Effector memory CD8-positive, alpha-beta T cell (primary cell): ENCODE results near the gene CROCC2.

Experiments
- ATAC-seq: fragments of 150-1000 bp; cut with Tn5 transposase; replicated peaks from 2 replicates; pipeline ENCODE4 v1.10.0; 2021; ENCODE audit warnings: mild to moderate bottlenecking, moderate library complexity
- DNase-seq, 3 experiments: peaks; one replicate each; pipeline ENCODE4 v3.0.0; 2021
- H3K27ac Mint-ChIP-seq, 2 donors: one replicate each; pipeline ENCODE4 v1.8.0; 2022; ENCODE audit warnings: mild to moderate bottlenecking in 2 of 2, mixed read lengths in 2 of 2, moderate library complexity in 2 of 2
- H3K27me3 Mint-ChIP-seq, 2 donors: one replicate each; pipeline ENCODE4 v1.8.0; 2022; ENCODE audit warnings: mixed read lengths in 2 of 2
- H3K36me3 Mint-ChIP-seq: one replicate; pipeline ENCODE4 v1.8.0; 2022; ENCODE audit warnings: mild to moderate bottlenecking, moderate library complexity, mixed read lengths; ENCODE audit not compliant: insufficient read depth
- H3K4me1 Mint-ChIP-seq, 2 donors: one replicate each; pipeline ENCODE4 v1.8.0; 2022; ENCODE audit warnings: low read depth in 2 of 2, mixed read lengths in 2 of 2
- H3K4me3 Mint-ChIP-seq, 2 donors: one replicate each; pipeline ENCODE4 v1.8.0; 2022; ENCODE audit warnings: mild to moderate bottlenecking in 2 of 2, mixed read lengths in 2 of 2, moderate library complexity in 2 of 2
- H3K9me3 Mint-ChIP-seq, 2 donors: one replicate each; pipeline ENCODE4 v1.8.0; 2022; ENCODE audit warnings: mixed read lengths in 2 of 2

Gene CROCC2

GRCh38 chr2:240932001-240932723 lies 26.0 kb downstream of the CROCC2 start:
- no peak for ATAC-seq
- DNase-seq = no peak
- Mint-ChIP-seq H3K4me3 (no peak overlapping the region), H3K4me1 (no peaks in the 10 kb centered on the region), H3K27me3 (peaks cover 34 to 45% of the 10 kb centered on the region in 2 donors), H3K9me3 (no peaks in the 10 kb centered on the region), H3K27ac (no peak overlapping the region), H3K36me3 (no peaks in the 10 kb centered on the region)

- Mint-ChIP-seq H3K27ac (no peak overlapping the region), H3K4me1 (no peaks in the 10 kb centered on the region), H3K27me3 (peaks cover 33 to 45% of the 10 kb centered on the region in 2 donors), H3K9me3 (no peaks in the 10 kb centered on the region), H3K4me3 (no peak overlapping the region), H3K36me3 (no peaks in the 10 kb centered on the region)
- DNase-seq = no peak
- no peak for ATAC-seq
Observed at GRCh38 chr2:240932724-240933047, 26.6 kb downstream of the CROCC2 start.

GRCh38 chr2:240933048-240933965 lies 27.2 kb downstream of the CROCC2 start:
- Mint-ChIP-seq H3K4me3 (no peak overlapping the region), H3K27me3 (peaks cover 35 to 47% of the 10 kb centered on the region in 2 donors), H3K9me3 (no peaks in the 10 kb centered on the region), H3K36me3 (no peaks in the 10 kb centered on the region), H3K4me1 (no peaks in the 10 kb centered on the region), H3K27ac (no peak overlapping the region)
- ATAC-seq (no peak), DNase-seq (no peak)

- Mint-ChIP-seq H3K4me3 (no peak overlapping the region), H3K36me3 (no peaks in the 10 kb centered on the region), H3K4me1 (no peaks in the 10 kb centered on the region), H3K27ac (no peak overlapping the region), H3K27me3 (peaks cover 26 to 39% of the 10 kb centered on the region in 2 donors), H3K9me3 (no peaks in the 10 kb centered on the region)
- ATAC-seq (no peak), DNase-seq (no peak)
Observed at GRCh38 chr2:240933966-240934700, 28.0 kb downstream of the CROCC2 start.

- no peak for DNase-seq
- Mint-ChIP-seq H3K27me3 (peaks cover 27 to 34% of the 10 kb centered on the region in 2 donors), H3K4me3 (no peak overlapping the region), H3K9me3 (no peaks in the 10 kb centered on the region), H3K27ac (no peak overlapping the region), H3K36me3 (no peaks in the 10 kb centered on the region), H3K4me1 (no peaks in the 10 kb centered on the region)
- no peak for ATAC-seq
Observed at GRCh38 chr2:240934701-240935102, 28.6 kb downstream of the CROCC2 start.

- H3K9me3 Mint-ChIP-seq = no peaks in the 10 kb centered on the region
- ATAC-seq (no peak), DNase-seq (no peak)
- peaks cover 31 to 33% of the 10 kb centered on the region in 2 donors for H3K27me3 Mint-ChIP-seq
- no peaks in the 10 kb centered on the region for H3K4me1 Mint-ChIP-seq
- no peak overlapping the region for H3K27ac Mint-ChIP-seq
- no peak overlapping the region for H3K4me3 Mint-ChIP-seq
- H3K36me3 Mint-ChIP-seq = no peaks in the 10 kb centered on the region
Observed at GRCh38 chr2:240935103-240935876, 29.2 kb downstream of the CROCC2 start.

- Mint-ChIP-seq H3K4me1 (no peaks in the 10 kb centered on the region), H3K4me3 (no peak overlapping the region), H3K9me3 (no peaks in the 10 kb centered on the region), H3K27ac (no peak overlapping the region), H3K36me3 (no peaks in the 10 kb centered on the region), H3K27me3 (peaks cover 35 to 41% of the 10 kb centered on the region in 2 donors)
- no peak for DNase-seq
- ATAC-seq = no peak
Observed at GRCh38 chr2:240936106-240936505, 30.0 kb downstream of the CROCC2 start.

- Mint-ChIP-seq H3K4me3 (no peak overlapping the region), H3K4me1 (no peaks in the 10 kb centered on the region), H3K27me3 (peaks cover 29 to 46% of the 10 kb centered on the region in 2 donors), H3K9me3 (no peaks in the 10 kb centered on the region), H3K27ac (no peak overlapping the region), H3K36me3 (no peaks in the 10 kb centered on the region)
- no peak for DNase-seq
- ATAC-seq = no peak
Observed at GRCh38 chr2:240946046-240946445, 39.9 kb downstream of the CROCC2 start.

GRCh38 chr2:240946654-240947053 lies 40.5 kb downstream of the CROCC2 start:
- Mint-ChIP-seq H3K9me3 (no peaks in the 10 kb centered on the region), H3K27me3 (peaks cover 28 to 40% of the 10 kb centered on the region in 2 donors), H3K27ac (no peak overlapping the region), H3K36me3 (no peaks in the 10 kb centered on the region), H3K4me1 (no peaks in the 10 kb centered on the region), H3K4me3 (no peak overlapping the region)
- no peak for DNase-seq
- no peak for ATAC-seq

- Mint-ChIP-seq H3K27ac (no peak overlapping the region), H3K4me3 (no peak overlapping the region), H3K4me1 (no peaks in the 10 kb centered on the region), H3K27me3 (peaks cover 28 to 39% of the 10 kb centered on the region in 2 donors), H3K9me3 (no peaks in the 10 kb centered on the region), H3K36me3 (no peaks in the 10 kb centered on the region)
- ATAC-seq (no peak), DNase-seq (no peak)
Observed at GRCh38 chr2:240947176-240947575, 41.0 kb downstream of the CROCC2 start.

GRCh38 chr2:240947607-240948006 lies 41.5 kb downstream of the CROCC2 start:
- ATAC-seq = no peak
- H3K27me3 Mint-ChIP-seq = peaks cover 28 to 39% of the 10 kb centered on the region in 2 donors
- H3K9me3 Mint-ChIP-seq = no peaks in the 10 kb centered on the region
- H3K27ac Mint-ChIP-seq = no peak overlapping the region
- DNase-seq = no peak
- H3K36me3 Mint-ChIP-seq = no peaks in the 10 kb centered on the region
- H3K4me1 Mint-ChIP-seq = no peaks in the 10 kb centered on the region
- no peak overlapping the region for H3K4me3 Mint-ChIP-seq

- Mint-ChIP-seq H3K4me3 (no peak overlapping the region), H3K27me3 (peaks cover 28 to 39% of the 10 kb centered on the region in 2 donors), H3K4me1 (no peaks in the 10 kb centered on the region), H3K36me3 (no peaks in the 10 kb centered on the region), H3K27ac (no peak overlapping the region), H3K9me3 (no peaks in the 10 kb centered on the region)
- ATAC-seq (no peak), DNase-seq (no peak)
Observed at GRCh38 chr2:240948086-240948485, 42.0 kb downstream of the CROCC2 start.
